CD4-positive, alpha-beta T cell treated with Interleukin-17A for 4 hours (primary cell): ENCODE results near the gene MBL2.

Experiments
- DNase-seq: peaks from one replicate; pipeline ENCODE4 v3.0.0-alpha.2; 2020; ENCODE audit warnings: mixed read lengths

The MBL2 gene

DNA sequence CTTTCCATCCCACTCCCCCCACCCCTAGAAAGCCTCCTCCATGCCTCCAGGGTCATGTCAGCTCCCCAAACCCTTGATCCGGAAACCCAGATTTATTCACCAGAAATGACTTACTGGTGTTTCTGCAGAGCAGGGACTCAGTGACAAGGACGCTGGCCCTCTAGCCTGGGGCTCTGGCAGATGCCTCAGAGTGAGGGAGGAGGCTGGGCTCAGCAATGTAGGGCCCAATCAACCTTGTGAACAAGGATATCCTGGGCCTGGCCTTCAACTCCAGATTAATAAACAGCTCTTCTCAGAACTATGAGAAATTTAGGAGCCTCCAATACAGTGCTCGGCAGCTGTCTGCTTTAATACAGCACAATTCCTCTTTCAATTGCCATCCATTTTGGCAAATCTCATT, at the start of gene MBL2:
Gene MBL2 (minus strand): TSS at position 162 of the 400 bp plus-strand sequence. CDS start 1,149 bp downstream, outside the sequence.
- no peak for DNase-seq

DNA sequence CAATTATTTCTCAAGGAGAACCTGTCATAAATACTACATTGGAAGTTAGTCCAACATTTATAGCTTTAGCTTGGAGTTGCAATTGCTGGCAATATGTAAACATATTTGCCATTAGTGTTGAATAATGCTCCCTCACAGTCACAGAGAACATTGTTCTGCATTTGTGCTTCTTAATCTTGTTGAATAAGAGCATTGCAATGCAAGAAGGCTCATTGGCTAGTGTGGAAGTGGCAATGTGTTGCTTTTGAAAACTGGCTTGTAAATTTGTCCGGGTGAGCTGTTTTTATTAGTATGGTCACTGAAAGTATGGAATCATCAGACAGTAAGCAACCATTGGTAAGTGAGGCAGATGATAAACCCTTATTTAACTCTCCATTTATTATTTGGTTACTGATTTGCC, 47.7 kb upstream of the MBL2 start:
- DNase-seq, result no peak

DNA sequence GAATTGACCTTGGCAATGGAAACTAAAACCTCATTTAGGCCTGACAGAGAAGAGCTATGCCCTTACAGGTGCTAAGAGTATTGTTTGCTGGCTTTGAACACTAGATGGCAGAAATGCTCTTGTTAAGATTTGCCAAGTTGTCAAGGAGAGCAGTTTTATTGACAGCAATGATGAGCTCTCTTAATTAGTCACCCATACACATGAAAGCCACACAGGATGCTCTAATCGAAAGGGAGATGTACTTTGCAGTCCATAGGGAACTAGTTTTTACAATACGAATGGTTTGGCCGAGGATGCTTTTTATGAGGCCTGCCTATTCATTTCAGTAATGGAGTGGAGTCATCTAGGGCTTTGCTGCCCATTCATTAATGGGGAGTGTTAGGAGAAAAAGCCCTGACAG, 45.4 kb upstream of the MBL2 start:
- no peak for DNase-seq

DNA sequence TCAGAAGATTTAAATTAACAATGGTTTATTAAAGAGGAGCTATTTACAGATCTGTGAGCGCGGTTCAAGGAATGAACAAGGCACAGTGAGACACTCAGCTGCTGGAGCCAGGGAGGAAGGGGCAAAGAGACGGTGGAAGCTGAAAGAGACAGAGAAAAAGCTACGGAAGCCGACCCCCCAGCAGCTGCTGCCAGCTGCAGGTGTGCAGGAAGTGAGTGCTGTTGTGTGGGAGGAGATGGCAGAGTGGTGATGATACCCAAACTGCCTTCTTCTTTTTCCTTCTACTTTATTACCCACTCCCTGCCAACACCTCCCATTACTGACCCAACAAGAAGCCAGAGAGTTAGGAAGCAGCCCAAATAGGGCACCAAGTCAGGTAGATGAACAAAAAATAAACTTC, 41.9 kb upstream of the MBL2 start:
- DNase-seq, result no peak

DNA sequence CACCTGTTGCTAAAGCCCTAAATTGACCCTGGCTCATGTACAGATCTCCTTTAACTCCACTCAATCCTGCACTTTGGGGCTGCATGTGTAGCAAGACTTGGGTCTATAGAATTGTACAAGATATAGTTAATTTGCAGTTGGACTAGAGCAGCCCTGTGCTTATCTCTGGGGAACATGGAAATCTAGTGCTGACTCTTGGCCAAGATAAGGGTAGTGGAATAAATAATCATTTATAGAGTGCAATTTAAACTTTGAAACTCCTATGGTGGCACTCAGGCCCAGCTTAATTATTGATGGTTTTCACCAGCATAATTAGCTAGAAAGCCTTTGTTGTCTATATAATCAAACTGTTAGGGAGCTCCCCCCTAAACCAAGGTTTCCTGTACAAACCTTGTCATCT, 39.2 kb upstream of the MBL2 start:
- DNase-seq, result no peak

DNA sequence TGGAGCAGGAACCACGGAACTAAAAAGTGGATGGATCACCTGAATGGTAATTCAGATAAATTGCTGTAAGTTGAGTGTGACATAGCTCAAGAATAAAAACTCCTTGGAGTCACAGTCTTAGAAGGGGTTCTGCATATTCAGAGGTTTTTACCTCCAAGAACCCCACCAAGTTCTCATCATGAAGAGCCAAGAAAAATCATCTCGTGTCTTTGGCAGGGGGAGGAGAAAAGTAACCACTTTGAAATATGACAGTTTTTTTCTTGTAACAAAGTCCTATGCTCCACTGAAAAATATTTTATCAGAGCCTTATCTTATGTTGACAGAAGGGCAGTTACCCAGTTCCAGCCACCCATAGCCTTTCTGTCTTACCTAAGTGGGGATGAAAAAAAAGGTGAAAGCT, 38.2 kb upstream of the MBL2 start:
- no peak for DNase-seq

DNA sequence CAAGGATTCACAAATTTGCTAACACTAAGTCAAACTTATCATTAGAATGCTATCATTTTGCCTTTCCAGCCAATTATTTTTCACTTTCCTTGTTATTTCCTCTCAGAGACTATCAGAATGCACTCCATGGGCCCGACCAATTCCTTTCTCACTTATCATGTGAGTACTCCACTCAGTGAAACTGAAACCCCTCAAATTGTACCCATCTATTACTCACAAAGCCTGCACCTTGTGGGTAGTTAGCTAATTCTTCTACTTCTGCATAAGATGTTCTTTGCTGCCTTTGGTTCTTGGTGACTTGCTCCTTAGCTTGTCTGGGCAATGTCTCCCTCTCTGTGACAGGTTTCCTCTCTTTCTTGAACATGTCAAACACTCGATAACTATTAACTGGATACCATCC, 35.2 kb upstream of the MBL2 start:
- no peak for DNase-seq

DNA sequence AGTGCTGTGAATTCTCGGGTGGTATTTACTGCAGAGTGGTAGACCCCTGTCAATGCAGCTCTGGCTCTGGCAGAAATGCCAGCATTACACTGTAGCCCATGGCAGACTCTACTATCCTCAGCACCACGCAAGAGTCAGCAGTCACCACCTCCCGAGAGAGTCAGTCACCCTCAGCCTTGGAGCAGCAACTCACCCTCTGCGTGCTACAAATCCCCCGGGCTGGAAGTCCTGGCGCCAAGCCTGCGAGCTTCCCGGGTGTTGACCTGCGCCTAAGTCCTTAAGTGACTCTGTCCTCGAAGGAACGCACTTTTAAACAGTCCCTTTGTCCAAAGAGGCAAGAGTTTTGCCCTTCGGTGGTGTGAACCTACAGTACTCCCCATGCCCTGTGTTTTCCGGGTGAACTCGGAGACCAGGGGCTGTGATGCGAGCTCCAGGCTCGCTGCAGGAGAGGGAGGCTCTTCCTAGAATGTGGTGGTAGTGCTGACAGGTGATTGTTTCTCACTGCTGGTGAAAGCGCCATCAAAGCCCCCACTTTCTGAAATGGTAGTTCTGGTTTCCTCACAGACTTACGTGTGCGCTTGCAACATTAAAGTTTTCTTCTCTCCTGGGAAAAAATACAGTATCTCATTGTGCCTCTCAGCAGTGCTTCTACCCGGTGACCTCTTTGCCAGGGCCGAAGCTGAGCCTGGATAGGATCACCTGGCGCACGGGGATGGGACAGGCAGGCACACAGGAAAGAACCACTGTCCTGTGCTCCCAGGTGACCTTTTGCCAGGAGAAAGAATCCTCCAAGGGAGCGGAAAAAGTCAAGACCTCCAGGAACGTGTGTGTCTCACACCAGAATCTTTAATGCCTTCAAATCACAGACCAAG, 33.1 kb upstream of the MBL2 start:
- no peak for DNase-seq

DNA sequence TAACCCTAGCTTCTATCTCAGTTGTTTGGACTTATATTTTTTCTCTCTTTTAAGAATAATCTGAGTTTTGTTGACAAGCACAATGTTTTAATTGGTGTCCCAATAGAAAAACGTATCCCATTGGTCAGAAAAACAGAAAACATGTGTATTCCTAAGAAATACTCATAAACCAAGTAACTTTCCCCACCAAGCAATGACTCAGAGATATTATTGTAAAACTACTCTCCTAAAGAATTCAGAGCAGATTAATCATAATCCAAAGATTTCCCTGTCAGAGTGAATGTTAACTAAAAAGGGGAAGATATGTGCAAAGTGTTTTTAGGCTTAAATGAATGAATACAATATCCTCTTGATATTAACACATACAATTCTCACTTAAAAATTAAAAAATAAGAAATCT, 29.4 kb upstream of the MBL2 start:
- DNase-seq, result no peak

DNA sequence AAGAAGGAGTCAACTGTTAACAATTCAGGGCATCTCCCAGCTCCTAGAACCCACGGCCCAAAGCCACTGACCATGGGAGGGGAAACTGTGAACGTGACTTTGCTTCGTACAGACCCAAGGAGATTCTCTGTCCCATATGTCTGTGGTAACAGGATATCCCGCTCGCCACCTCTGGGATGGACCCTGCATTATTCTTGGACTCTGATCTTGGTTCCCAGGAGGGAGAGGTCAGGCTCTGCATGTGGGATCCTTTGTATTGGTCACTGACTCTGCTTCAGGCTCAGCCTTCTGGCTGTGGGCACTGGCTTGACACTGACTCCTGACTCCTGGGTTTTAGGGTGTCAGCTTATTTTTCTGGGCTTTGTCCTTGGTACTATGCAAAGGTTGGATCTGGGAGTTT, 13.5 kb upstream of the MBL2 start:
- no peak for DNase-seq

DNA sequence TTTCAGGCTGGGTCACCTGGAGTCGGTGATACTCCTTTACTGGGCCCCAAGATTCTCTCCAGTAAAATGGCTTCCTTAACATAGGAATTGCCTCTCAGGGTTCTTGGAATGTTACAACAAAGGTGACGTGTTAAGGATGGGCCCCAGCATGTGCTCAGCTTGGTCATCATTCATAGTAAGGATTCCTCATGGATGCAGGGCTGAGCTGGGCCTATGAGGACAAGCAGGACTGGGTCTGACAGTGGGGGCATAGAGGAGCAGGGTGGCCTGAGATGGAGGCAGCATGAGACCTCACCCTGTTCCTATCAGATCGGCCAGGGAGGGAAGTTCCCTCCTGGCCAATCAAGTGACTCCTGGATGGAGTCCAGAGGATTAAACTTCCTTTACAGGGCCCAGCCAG, 12.8 kb upstream of the MBL2 start:
- no peak for DNase-seq

DNA sequence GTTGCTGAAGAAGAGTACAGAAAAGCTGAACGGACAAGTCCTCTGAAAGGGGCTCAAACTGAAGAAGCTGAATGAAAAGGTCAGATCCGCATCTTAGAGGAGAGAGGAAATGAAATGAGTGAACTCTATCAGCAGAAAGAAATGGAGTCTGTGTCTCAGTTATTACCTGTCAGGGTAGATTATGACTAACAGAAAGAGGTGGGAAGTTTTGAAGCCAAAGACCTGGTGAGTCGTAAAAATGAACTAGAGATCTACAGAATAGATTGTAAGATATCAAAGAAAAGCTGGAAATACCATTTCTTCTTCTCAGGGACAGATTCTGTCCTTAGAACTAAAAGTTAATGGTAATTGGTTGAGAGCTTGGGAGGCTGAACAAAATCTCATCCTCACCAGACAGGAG, 11.1 kb upstream of the MBL2 start:
- no peak for DNase-seq

DNA sequence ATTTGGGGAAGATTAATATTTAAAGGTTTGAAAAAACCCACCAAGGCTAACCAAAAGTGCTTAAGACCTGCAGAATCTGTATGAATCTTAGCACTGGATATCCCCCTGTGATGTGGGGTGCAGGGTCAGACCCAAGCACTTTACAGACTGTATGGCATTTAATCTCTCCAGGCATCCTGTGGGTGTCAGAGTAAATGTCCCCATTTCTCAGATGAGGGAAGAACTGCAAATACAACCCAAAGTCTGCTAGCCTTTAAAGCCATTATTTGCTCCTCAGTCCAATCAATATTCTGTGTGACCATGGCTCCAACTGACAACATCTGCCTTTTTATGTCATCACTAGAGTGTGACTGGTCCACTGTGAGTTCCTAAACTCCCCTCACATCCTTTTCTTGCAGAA, 10.0 kb upstream of the MBL2 start:
- DNase-seq, result no peak

DNA sequence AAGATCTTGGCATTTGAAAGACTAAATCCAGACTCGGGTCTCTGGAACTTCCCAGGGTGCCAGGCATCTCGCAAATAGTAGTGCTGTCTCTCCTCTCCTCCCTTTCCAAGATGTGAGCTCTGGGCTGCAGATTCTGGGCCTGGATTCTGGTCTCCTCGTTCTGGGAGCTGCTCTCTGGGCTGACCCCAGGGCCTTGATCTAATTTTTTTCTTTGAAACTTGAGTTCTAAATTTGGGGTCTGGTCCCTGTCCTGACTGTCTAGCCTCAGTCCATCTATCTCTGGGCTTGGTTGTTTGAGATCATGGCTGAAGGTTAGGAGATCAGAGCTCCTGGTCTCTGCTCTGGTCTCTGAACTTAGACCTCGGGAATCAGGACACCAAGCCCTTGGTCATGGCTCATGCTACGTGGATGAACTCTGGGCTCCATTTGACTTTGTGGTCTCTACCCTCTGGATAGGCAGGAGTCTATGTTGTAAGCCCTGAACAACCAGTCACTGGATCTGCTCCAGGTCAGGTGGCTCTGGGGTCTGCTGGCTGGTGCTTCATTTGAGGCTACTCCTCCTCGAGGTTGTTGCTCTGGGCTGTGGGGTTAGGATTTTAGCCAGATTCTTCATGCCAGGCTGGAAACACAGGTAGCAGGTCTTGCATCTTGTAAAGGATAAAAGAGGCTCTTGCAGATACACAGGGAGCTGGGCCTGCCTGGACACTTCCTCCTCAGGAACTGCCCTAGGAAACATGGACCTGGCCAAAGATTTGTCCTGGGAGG, 8.0 kb upstream of the MBL2 start:
- DNase-seq, result no peak

DNA sequence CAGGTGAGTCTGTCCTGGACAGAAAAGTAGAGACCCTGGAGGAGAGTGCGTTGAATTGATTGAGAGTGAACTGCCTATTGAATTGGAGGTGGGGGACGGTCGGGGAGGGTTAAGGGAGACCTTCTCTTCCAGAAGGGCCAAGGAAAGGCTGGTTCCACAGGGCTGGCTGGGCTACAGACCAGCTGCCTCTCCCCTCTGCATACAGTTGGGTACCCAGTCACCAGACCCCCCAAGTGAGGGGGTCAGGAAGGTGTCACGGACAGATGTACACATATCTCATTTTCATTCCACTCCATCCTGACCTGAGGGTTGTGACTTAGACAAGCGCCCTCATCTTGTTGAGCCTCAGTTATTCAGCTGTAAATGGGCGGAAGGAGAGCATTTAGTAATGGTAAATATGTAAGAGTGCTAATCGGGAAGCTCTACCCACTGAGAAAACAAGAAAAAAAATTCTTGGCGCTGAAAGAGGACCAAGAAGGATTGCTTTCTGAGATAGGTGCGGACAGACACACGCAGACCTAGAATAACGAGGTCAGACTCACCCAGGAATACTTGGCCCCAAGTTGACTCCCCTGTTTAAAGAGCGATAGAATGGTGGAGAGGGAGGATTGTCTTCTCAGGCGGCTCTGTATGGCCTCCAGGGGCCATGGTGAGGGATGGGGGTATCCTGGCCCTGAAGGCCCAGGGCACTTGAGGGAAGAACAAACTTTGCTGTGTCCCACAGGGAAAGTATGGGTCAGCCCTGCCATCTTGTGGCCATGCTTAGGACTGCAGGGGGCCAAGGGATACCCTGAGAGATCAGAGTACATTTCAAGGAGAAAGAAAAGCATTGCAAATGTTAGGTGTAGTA, 7.2 kb upstream of the MBL2 start:
- DNase-seq, result no peak

DNA sequence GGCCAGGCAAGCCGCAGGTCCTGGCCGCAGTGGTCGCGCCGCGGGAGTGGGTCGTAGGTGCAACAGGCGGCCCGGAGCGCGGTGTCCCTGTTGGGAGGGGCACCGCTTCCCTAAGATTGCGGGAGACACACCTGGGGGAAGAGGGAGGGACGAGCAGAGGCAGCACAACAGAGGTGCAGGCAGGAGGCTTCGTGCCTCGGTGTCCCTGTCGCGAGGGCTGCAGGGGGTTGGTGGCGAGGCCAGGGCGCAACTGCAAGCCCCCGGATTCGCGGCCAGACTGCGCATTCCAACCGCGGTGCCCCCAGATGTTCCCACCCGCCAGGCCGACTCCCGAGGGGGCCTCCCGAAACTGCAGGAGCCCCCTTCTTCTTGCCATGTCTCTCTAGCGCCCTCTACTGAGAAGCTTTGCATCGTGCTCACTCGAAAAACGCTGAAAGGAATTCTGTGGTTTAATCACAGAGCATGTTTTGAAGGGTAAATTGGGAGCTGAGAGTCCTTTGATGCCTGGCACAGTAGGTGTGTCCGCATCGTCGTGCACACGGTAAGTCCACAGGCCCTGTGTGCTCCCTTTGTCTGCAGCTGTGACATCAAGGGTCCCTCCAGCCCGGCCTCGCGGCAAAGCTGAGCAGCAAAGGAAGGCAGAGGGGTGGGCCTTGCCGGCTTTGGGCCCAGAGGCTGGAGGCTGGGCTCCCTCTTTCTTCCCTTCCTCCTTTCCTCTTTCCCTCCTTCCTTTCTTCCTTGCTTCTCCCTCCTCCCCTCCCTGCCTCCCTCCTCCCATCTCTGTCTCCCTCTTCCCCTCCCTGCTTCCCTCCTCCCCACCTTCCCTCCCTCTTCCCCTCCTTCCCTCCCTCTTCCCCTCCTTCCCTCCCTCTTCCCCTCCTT, 6.2 kb upstream of the MBL2 start:
- DNase-seq, result no peak

DNA sequence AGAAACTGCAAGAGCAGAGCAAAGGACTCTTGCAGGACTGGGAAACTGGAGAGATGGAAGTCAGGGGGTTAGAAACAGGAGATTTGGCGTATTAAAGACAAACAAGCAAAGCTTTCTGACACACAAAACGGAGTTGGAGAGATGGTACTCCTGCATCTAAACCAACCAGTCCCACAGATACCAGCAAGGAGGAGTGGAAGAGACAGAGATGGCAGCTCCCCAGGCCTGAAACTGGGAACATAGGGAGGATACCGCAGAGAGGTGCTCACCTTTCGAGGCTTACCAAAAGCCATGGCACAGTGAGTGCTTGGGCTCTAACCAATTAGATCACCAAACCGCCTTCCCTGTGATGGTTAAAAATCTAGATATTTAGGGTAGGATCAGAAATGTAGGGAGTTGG, 4.8 kb upstream of the MBL2 start:
- no peak for DNase-seq

DNA sequence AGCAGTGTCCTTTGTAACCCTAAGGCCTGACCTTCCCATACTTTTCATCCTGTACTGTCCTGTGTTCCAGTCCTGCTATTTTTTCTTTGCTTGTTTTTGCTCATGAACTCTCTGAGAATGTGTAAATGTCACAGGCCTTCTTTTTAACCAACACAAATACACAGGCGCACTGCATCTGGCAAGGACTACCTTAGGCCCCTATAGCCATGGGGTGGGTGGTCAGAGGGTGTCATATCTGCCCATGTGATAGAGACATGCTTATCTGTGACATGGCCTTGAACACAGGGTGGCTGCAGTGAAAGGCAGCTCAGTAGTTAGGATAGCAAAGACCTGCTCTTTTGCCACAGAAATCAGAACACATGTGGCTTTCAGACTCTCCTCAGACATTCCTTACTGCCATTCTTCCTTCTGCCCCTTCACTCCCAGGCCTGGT, 3.9 kb upstream of the MBL2 start:
- DNase-seq, result no peak

DNA sequence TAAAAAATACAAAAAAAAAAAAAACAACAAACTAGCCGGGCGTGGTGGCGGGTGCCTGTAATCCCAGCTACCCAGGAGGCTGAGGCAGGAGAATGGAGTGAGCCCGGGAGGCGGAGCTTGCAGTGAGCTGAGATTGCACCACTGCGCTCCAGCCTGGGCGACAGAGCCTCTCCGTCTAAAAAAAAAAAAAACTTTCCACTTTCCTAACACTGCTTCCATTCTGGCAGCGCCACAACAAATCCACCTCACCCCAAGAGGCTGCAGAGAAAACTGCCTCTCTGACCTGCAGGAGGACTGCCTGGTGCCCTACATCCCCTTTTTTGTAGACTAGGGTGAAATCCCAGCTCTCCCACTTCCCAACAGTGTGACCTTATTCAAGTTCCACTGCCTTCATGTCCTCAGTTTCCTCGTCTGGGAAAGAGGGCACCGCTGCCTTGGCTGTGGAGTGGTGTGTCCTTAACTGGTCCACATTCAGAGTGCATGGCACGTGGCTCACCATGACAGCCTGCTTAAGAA, 2.6 kb upstream of the MBL2 start:
- no peak for DNase-seq

DNA sequence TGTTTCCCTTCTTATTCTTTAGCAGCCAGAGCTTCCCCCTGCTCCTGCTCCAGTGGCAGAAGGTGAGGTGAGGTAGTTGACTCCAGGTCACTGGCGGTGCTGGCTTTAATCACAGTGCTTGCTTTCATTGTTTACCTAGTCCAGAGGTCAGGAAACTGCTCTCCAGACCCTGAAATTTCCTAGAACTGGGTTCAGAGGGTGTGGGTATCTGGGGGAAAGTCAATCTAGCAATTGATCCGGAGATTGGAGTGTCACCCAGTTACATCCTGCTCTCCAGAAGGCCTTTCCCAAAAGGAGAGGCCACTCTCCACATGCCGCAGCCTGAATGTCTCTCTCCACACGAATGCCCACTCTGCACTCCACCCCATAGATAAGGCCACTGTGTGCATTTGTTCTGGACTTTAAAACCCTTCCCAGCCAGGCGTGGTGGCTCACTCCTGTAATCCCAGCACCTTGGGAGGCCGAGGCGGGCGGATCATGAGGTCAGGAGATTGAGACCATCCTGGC, 2.1 kb upstream of the MBL2 start:
- no peak for DNase-seq

DNA sequence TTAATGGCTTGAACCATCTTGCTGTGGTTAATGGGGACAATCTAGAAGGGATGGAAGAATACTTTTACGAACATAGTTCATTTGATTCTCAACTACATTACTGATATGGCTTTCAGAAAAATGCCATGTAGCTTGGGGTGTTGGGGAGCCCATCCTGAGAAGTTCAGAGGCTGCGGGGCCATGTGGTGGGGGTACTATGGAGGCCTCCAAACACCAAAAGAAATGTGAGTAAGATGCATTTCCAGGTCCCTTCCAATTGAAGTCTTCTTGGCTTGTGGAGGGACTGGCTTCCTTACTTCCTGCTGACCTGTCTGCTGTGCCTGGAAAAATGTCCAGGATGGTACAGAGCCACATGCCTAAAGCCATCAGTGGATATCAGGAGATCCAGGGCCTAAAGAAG, 1.6 kb upstream of the MBL2 start:
- no peak for DNase-seq
